DOHH2 (cell line): ENCODE measurements around the gene VSIG1.

ENCODE experiments used
- H3F3A ChIP-seq: fragments of 200-600 bp; sonication (generic), shearing (Covaris generic); 2 replicates; pipeline ENCODE4 v1.6.0; 2016; ENCODE audit warnings: antibody characterized with exemption, mild to moderate bottlenecking; ENCODE audit not compliant: control insufficient read depth, insufficient read depth
- H3K27ac ChIP-seq: fragments of 200-600 bp; sonication (generic); 2 replicates; pipeline ENCODE4 v1.5.1; 2014; ENCODE audit warnings: low read depth, mild to moderate bottlenecking, low read length, moderate library complexity
- H3K27me3 ChIP-seq: fragments of 200-600 bp; sonication (generic); 2 replicates; pipeline ENCODE4 v1.6.1; 2014; ENCODE audit warnings: mild to moderate bottlenecking, low read length, mixed read lengths; ENCODE audit not compliant: control insufficient read depth
- H3K36me3 ChIP-seq: fragments of 200-600 bp; sonication (generic); 2 replicates; pipeline ENCODE4 v1.6.1; 2014; ENCODE audit warnings: mild to moderate bottlenecking, low read length, moderate library complexity, mixed read lengths; ENCODE audit not compliant: control insufficient read depth
- H3K4me1 ChIP-seq: fragments of 200-600 bp; sonication (generic); 2 replicates; pipeline ENCODE4 v1.6.1; 2014; ENCODE audit warnings: mild to moderate bottlenecking, low read length, mixed read lengths; ENCODE audit not compliant: control insufficient read depth
- H3K4me2 ChIP-seq: fragments of 200-600 bp; sonication (generic); 2 replicates; pipeline ENCODE4 v1.6.0; 2014; ENCODE audit warnings: mild to moderate bottlenecking, low read length, moderate library complexity
- H3K4me3 ChIP-seq: fragments of 200-600 bp; sonication (generic); 2 replicates; pipeline ENCODE4 v1.5.1; 2014; ENCODE audit warnings: mild to moderate bottlenecking, low read length, mixed read lengths
- H3K79me2 ChIP-seq: fragments of 200-600 bp; sonication (generic); 2 replicates; pipeline ENCODE4 v1.6.1; 2014; ENCODE audit warnings: mild to moderate bottlenecking, low read length, mixed read lengths; ENCODE audit not compliant: control insufficient read depth
- H3K9me2 ChIP-seq: fragments of 200-600 bp; sonication (generic); replicated peaks from 2 replicates; pipeline ENCODE4 v1.6.1; 2014; ENCODE audit warnings: mild to moderate bottlenecking, low read length, mixed read lengths; ENCODE audit not compliant: control insufficient read depth
- H3K9me3 ChIP-seq: fragments of 200-600 bp; sonication (generic); 2 replicates; pipeline ENCODE4 v1.6.1; 2014; ENCODE audit warnings: antibody characterized with exemption, low read length, mixed read lengths; ENCODE audit not compliant: control insufficient read depth, insufficient read depth
- H4K20me1 ChIP-seq: fragments of 200-600 bp; sonication (generic); 2 replicates; pipeline ENCODE4 v1.6.0; 2014; ENCODE audit warnings: low read depth, mild to moderate bottlenecking, antibody characterized with exemption, low read length, moderate library complexity; ENCODE audit not compliant: control insufficient read depth, insufficient read depth
- EZH2phosphoT487 ChIP-seq: fragments of 200-600 bp; sonication (generic); IDR thresholded peaks from 2 replicates; pipeline ENCODE4 v1.6.1; 2017; ENCODE audit warnings: borderline replicate concordance, mild to moderate bottlenecking, antibody characterized with exemption, low read length, moderate library complexity, mixed read lengths
- TF ChIP-seq, protein P1 (sequence below): fragments of 200-600 bp; sonication (generic); IDR thresholded peaks from one replicate; pipeline ENCODE4 v1.5.1; 2014; ENCODE audit warnings: antibody characterized with exemption, mild to moderate bottlenecking, low read depth, low read length; ENCODE audit not compliant: poor library complexity, severe bottlenecking

VSIG1 gene

DNA sequence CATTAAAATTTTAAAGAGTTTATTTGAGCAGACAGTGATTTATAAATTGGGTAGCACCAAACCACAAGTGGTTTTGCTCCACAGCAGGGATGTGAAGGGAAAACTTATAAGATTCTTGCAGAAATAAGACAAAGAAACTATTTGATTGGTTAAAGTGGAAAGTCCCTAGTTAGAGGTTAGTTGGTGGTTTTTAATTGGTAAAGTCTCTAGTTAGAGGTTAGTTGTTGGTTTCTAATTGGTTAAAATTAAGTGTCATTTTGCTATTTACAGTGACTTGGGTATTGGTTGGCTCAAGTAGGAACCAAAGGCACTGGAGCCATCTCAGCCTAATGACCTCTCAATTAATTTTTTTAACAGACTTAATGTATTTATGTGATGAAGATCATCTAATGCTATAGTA lies 69.7 kb downstream of the VSIG1 start:
- TF ChIP-seq, protein P1, sequence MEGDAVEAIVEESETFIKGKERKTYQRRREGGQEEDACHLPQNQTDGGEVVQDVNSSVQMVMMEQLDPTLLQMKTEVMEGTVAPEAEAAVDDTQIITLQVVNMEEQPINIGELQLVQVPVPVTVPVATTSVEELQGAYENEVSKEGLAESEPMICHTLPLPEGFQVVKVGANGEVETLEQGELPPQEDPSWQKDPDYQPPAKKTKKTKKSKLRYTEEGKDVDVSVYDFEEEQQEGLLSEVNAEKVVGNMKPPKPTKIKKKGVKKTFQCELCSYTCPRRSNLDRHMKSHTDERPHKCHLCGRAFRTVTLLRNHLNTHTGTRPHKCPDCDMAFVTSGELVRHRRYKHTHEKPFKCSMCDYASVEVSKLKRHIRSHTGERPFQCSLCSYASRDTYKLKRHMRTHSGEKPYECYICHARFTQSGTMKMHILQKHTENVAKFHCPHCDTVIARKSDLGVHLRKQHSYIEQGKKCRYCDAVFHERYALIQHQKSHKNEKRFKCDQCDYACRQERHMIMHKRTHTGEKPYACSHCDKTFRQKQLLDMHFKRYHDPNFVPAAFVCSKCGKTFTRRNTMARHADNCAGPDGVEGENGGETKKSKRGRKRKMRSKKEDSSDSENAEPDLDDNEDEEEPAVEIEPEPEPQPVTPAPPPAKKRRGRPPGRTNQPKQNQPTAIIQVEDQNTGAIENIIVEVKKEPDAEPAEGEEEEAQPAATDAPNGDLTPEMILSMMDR: no peak
- TF ChIP-seq EZH2phosphoT487: no peak

GRCh38 chrX:108117988-108118387 lies 73.1 kb downstream of the VSIG1 start:
- H3K9me2 ChIP-seq: no peaks in the 10 kb centered on the region
- no peaks in the 10 kb centered on the region for H3K27me3 ChIP-seq
- H3K27ac ChIP-seq: no peak overlapping the region
- no peak overlapping the region for H3K4me3 ChIP-seq
- no peak for TF ChIP-seq EZH2phosphoT487
- TF ChIP-seq, protein P1: no peak
- no peaks in the 10 kb centered on the region for H4K20me1 ChIP-seq
- H3K79me2 ChIP-seq: no peaks in the 10 kb centered on the region
- no peak overlapping the region for H3K4me2 ChIP-seq
- no peaks in the 10 kb centered on the region for H3K36me3 ChIP-seq
- no peaks in the 10 kb centered on the region for H3K4me1 ChIP-seq
- H3K9me3 ChIP-seq: no peaks in the 10 kb centered on the region
- H3F3A ChIP-seq: no peaks in the 10 kb centered on the region

More for the DNA sequence above, 69.7 kb downstream of the VSIG1 start:
- Histone ChIP-seq H3K9me3 (no peaks in the 10 kb centered on the region), H3K27me3 (no peaks in the 10 kb centered on the region), H4K20me1 (no peaks in the 10 kb centered on the region), H3F3A (no peaks in the 10 kb centered on the region), H3K4me3 (no peak overlapping the region), H3K36me3 (no peaks in the 10 kb centered on the region), H3K9me2 (no peaks in the 10 kb centered on the region), H3K4me2 (no peak overlapping the region), H3K4me1 (no peaks in the 10 kb centered on the region), H3K79me2 (no peaks in the 10 kb centered on the region), H3K27ac (no peak overlapping the region)

- no peaks in the 10 kb centered on the region for H3K9me3 ChIP-seq
- no peaks in the 10 kb centered on the region for H3K27me3 ChIP-seq
- no peaks in the 10 kb centered on the region for H4K20me1 ChIP-seq
- H3K36me3 ChIP-seq: no peaks in the 10 kb centered on the region
- no peaks in the 10 kb centered on the region for H3K9me2 ChIP-seq
- H3K79me2 ChIP-seq: no peaks in the 10 kb centered on the region
- H3K27ac ChIP-seq: no peak overlapping the region
- H3K4me3 ChIP-seq: no peak overlapping the region
- no peak for TF ChIP-seq EZH2phosphoT487
- TF ChIP-seq, protein P1: no peak
- no peaks in the 10 kb centered on the region for H3F3A ChIP-seq
- H3K4me2 ChIP-seq: no peak overlapping the region
- H3K4me1 ChIP-seq: no peaks in the 10 kb centered on the region
Measured at GRCh38 chrX:108121291-108121690, 76.4 kb downstream of the VSIG1 start.

DNA sequence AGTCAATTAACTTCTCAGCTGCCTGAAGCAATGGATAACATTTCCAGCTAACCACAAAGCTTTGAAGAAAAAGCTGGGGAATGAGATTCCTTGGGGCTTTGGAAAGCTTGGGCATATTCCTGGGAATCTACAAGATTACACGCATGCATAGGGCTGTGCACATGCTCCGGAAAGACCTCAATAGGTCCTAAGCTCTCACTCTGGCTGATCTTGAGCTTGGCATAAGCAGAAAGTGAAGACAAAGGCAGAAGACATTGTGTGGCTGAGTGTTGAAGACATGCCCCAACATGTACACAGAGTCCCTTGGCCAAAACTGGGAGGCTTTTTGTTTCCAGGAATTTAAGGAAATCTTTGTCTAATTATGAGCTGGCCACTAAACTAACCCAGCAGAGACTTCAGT lies 77.9 kb downstream of the VSIG1 start:
- no peak overlapping the region for H3K27ac ChIP-seq

More for the DNA sequence above, 77.9 kb downstream of the VSIG1 start:
- Histone ChIP-seq H3K9me3 (no peaks in the 10 kb centered on the region), H4K20me1 (no peaks in the 10 kb centered on the region), H3K9me2 (no peaks in the 10 kb centered on the region), H3K36me3 (no peaks in the 10 kb centered on the region), H3K4me3 (no peak overlapping the region), H3F3A (no peaks in the 10 kb centered on the region), H3K4me1 (no peaks in the 10 kb centered on the region), H3K27me3 (no peaks in the 10 kb centered on the region), H3K79me2 (no peaks in the 10 kb centered on the region), H3K4me2 (no peak overlapping the region)
- TF ChIP-seq, protein P1: no peak
- TF ChIP-seq EZH2phosphoT487: no peak
